Measurements from ENCODE around the gene KRT13. TPM values are rescaled to one million over a fixed set of nuclear protein-coding genes. Genes with fewer than 3 reads are reported as not detected.

KRT13 gene
- polyA plus RNA-seq, 1 donor (not counting 4 experiments of a cell fraction or from before 2014, with no cell fraction given) = 24.0 TPM

DNA sequence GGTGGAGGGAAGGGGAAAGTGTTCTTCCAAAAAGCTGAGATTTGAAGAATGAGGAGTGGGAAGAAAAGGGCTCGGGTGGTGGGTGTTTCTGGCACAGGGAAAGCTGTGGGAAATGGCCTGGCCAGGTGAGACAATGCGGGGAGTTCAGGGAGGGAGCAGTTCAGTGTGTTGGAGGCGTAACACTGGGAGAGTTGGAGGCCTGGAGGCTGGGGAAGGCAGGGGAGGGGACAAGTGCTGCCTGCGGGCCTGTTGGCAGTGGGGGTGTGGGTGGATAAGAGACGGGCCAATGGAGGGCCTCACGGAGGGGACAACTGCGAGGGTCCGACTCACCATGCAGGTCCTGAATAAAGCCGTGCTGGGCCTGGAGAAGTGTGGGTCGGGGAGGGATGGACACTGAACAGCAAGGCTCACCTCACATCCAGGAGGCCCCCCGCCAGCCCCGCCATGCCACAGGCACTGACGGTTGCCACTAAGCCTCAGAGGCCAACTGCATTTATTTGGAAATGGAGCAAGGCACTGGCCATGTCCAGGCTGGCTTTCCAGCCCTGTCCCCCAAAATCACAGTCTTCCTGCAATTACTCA is 40.5 kb upstream of the KRT13 start:
- no peak for TF ChIP-seq EZH2 (IDR thresholded peaks at IDR 0.05; ENCODE audit: low read length)
- TF ChIP-seq, protein P1, sequence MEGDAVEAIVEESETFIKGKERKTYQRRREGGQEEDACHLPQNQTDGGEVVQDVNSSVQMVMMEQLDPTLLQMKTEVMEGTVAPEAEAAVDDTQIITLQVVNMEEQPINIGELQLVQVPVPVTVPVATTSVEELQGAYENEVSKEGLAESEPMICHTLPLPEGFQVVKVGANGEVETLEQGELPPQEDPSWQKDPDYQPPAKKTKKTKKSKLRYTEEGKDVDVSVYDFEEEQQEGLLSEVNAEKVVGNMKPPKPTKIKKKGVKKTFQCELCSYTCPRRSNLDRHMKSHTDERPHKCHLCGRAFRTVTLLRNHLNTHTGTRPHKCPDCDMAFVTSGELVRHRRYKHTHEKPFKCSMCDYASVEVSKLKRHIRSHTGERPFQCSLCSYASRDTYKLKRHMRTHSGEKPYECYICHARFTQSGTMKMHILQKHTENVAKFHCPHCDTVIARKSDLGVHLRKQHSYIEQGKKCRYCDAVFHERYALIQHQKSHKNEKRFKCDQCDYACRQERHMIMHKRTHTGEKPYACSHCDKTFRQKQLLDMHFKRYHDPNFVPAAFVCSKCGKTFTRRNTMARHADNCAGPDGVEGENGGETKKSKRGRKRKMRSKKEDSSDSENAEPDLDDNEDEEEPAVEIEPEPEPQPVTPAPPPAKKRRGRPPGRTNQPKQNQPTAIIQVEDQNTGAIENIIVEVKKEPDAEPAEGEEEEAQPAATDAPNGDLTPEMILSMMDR (optimal IDR thresholded peaks at IDR 0.05 in 1 of 3, IDR thresholded peaks at IDR 0.05 in 1 of 3, conservative IDR thresholded peaks at IDR 0.05 in 1 of 3; ENCODE audit: extremely low read depth in 1 of 3, insufficient read depth in 2 of 3, low read length in 3 of 3) = no peak
- Histone ChIP-seq H2AFZ (ENCODE audit: control insufficient read depth, low read length) (no peak overlapping the region), H4K20me1 (ENCODE audit: control insufficient read depth, extremely low read depth, insufficient read depth, low read length) (no peaks in the 10 kb centered on the region), H3K27ac (ENCODE audit: control insufficient read depth, insufficient read depth, low read length) (no peak overlapping the region), H3K27me3 (ENCODE audit: control insufficient read depth, extremely low read depth, insufficient read depth, low read length) (no peaks in the 10 kb centered on the region), H3K9me1 (ENCODE audit: control insufficient read depth, extremely low read depth, insufficient read depth, low read length) (no peaks in the 10 kb centered on the region), H3K79me2 (ENCODE audit: control insufficient read depth, insufficient read depth, low read length) (no peaks in the 10 kb centered on the region), H3K4me2 (ENCODE audit: control insufficient read depth, extremely low read depth, insufficient read depth, low read depth, low read length) (no peak overlapping the region), H3K36me3 (ENCODE audit: control insufficient read depth in 2 of 2, extremely low read depth in 1 of 2, insufficient read depth in 2 of 2, low read length in 2 of 2) (no peaks in the 10 kb centered on the region), H3K4me1 (ENCODE audit: control insufficient read depth, extremely low read depth, insufficient read depth, low read length) (peaks cover 35% of the 10 kb centered on the region), H3K9ac (ENCODE audit: control insufficient read depth, extremely low read depth, insufficient read depth, low read length) (no peak overlapping the region), H3K9me3 (ENCODE audit: control insufficient read depth, low read depth, low read length) (no peaks in the 10 kb centered on the region), H3K4me3 (ENCODE audit: control insufficient read depth in 2 of 3, extremely low read depth in 1 of 3, insufficient read depth in 2 of 3, low read depth in 1 of 3, low read length in 3 of 3) (no peak overlapping the region)
- DNase-seq (ENCODE audit: low read depth, low spot score) (no peak), FAIRE-seq (no peak)
- dilution Hi-C loops (cut with MboI; ENCODE audit: extremely low pct_ligation_motif_present, low sequenced_read_pairs) = no loop called here

DNA sequence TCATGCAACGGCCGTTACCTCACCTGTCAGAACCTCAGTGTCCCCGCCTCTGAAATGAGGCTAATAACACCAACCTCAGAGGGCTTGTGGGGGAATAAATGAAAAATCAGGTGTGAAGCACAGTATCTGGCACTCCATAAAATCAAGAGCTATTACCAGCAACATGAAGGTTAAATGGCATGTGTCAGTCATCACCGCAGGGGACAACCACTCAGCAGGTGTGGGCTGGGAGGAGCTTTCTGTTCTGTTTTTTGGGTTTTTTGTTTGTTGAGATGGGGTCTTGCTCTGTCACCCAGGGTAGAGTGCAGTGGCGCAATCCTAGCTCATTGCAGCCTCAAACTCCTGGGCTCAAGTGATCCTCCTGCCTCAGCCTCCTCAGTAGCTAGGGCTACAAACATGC is 39.5 kb upstream of the KRT13 start:
- Histone ChIP-seq H3K36me3 (ENCODE audit: control insufficient read depth in 2 of 2, extremely low read depth in 1 of 2, insufficient read depth in 2 of 2, low read length in 2 of 2) (no peaks in the 10 kb centered on the region), H3K4me2 (ENCODE audit: control insufficient read depth, extremely low read depth, insufficient read depth, low read depth, low read length) (no peak overlapping the region), H3K9me1 (ENCODE audit: control insufficient read depth, extremely low read depth, insufficient read depth, low read length) (no peaks in the 10 kb centered on the region), H2AFZ (ENCODE audit: control insufficient read depth, low read length) (no peak overlapping the region), H3K9me3 (ENCODE audit: control insufficient read depth, low read depth, low read length) (no peaks in the 10 kb centered on the region), H3K79me2 (ENCODE audit: control insufficient read depth, insufficient read depth, low read length) (no peaks in the 10 kb centered on the region), H4K20me1 (ENCODE audit: control insufficient read depth, extremely low read depth, insufficient read depth, low read length) (no peaks in the 10 kb centered on the region), H3K4me3 (ENCODE audit: control insufficient read depth in 2 of 3, extremely low read depth in 1 of 3, insufficient read depth in 2 of 3, low read depth in 1 of 3, low read length in 3 of 3) (no peak overlapping the region), H3K4me1 (ENCODE audit: control insufficient read depth, extremely low read depth, insufficient read depth, low read length) (peaks cover 43% of the 10 kb centered on the region), H3K9ac (ENCODE audit: control insufficient read depth, extremely low read depth, insufficient read depth, low read length) (no peak overlapping the region), H3K27me3 (ENCODE audit: control insufficient read depth, extremely low read depth, insufficient read depth, low read length) (no peaks in the 10 kb centered on the region), H3K27ac (ENCODE audit: control insufficient read depth, insufficient read depth, low read length) (no peak overlapping the region)
- no peak for FAIRE-seq
- TF ChIP-seq EZH2 (IDR thresholded peaks at IDR 0.05; ENCODE audit: low read length) = no peak
- TF ChIP-seq, protein P1 (optimal IDR thresholded peaks at IDR 0.05 in 1 of 3, IDR thresholded peaks at IDR 0.05 in 1 of 3, conservative IDR thresholded peaks at IDR 0.05 in 1 of 3; ENCODE audit: extremely low read depth in 1 of 3, insufficient read depth in 2 of 3, low read length in 3 of 3) = no peak
- dilution Hi-C loops (cut with MboI; ENCODE audit: extremely low pct_ligation_motif_present, low sequenced_read_pairs) = no loop called here
- no peak for DNase-seq (ENCODE audit: low read depth, low spot score)
